Stimulated activated CD8-positive, alpha-beta memory T cell treated with anti-CD3 and anti-CD28 coated beads, Interleukin-4, amount 100 ng/mL, for 24 hours (primary cell): Measurements from ENCODE around the gene GAGE12J.
"Not testable (repeated sequence)": the region's sequence is repeated elsewhere in the genome, so short reads cannot be mapped to it uniquely, and the experiment has no call there.

Source experiments
- DNase-seq: peaks from one replicate; pipeline ENCODE4 v3.0.0-alpha.2; 2020; ENCODE audit warnings: low read depth

The GAGE12J gene, protein sequence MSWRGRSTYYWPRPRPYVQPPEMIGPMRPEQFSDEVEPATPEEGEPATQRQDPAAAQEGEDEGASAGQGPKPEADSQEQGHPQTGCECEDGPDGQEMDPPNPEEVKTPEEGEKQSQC

DNA sequence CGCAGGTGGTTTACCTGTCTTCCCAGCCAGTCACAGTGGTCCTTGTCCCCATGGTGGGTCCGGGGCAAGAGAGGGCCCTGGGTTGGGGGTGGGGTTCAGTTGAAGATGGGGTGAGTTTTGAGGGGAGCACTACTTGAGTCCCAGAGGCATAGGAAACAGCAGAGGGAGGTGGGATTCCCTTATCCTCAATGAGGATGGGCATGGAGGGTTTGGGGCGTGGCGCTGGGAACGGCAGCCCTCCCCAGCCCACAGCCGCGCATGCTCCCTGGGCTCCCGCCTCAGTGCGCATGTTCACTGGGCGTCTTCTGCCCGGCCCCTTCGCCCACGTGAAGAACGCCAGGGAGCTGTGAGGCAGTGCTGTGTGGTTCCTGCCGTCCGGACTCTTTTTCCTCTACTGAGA lies at the start of gene GAGE12J:
Gene GAGE12J, plus strand, starts transcription at position 301 of the 400 bp plus-strand sequence. CDS start 1,157 bp downstream, outside the sequence.
- not testable (repeated sequence) for DNase-seq

DNA sequence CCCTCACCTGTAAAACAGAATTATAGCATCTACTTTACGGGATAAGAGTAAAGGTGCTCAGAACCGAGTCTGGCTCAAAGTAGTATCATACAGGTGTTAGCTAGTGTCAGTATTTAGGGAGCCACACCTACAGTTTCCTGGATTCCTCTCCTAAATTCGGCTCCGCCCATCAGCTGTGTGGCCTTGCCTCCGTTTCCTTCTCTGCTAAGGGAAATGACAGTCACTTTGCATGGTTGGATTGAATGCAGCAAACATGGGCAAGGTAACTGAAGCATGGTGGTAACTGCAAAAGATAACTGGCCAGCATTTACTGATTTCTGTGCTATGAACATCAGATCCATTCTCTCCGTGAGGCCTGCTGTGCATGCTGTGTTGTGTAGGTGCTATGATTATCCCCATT lies 49.4 kb upstream of the GAGE12J start:
- no peak for DNase-seq

DNA sequence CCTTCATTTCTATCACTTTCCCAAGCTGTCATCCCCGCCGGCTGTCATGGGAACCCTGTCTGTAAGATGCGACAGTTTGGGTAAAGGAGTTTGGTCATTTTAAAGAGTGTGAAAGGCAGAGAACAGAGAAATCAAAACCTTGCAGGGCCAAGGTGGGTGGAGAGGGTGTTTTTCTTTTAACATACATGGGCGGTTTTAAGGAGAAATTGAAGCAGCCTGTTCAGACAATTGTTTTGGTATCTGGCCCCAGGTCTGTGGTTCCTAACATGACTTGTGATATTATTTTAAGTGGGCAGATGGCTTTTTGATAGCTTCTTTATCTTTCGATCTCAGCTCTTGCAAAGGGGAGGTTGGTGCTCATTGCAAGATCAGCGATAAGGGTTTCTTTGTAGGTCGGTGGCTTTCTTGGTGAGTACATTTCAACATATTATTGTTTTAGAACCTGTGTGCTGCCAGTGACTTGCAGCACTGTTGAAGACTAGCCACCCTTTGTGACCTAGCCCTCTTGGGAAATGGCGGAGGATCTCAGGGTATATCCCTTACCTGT lies 48.6 kb upstream of the GAGE12J start:
- DNase-seq = no peak

DNA sequence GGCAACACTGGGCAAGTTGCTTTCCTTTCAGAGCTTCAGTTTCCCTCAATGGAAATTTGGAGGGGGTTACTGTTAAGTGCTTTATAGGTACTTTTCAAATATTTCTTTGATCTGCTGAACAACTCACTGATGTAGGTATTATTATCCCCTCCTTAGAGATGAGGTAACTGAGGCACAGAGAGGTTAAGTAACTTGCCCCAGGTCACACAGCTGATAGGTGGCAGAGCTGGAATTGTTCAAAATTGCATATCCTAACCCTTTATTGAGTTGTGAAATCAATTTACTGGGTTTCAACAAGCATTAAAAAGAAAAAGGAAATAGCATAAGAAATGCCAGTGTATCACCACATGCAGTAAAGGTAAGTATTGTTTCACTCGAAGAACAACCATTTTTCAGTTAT lies 45.6 kb upstream of the GAGE12J start:
- DNase-seq = no peak

DNA sequence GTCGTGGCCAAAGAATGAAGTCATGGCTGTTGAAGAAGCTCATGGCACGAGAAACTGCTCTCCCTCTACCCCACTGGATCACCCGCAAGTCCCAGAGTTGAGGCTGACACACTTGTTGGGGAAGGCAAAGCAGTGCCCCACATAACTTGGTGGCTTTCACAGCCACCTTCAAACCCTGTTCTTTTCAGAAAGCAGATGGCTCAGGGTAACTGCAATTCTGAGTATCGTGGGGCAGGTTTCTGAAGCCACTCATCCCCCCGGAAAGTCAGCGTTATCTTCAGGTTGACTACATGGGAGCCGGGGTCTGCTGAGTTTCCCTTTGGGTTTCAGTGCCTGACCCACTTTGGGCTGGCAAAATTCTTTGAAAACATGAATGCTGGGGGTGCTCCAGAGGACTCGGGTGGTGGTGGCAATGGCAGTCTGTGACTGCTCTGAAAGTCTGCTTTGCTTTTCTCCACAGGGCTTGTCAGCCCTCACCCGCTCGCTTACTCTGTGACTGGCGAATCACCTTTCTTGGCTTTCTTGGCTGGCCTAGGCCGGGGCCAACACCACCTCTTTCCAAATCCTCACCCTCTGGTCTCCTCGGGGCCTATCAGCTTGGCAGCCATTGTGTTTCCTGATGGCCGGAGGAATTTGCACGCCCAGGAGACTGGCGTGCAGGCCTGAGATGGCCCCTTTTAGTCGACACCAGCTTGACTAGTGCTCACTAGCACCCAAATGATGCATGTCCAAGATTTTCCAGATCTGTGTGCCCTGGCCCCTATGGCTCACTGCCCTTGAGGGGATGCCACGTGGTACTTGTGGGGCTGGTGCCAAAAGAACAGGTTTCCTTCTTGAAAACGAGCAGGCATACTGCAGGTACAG lies 44.9 kb upstream of the GAGE12J start:
- no peak for DNase-seq

DNA sequence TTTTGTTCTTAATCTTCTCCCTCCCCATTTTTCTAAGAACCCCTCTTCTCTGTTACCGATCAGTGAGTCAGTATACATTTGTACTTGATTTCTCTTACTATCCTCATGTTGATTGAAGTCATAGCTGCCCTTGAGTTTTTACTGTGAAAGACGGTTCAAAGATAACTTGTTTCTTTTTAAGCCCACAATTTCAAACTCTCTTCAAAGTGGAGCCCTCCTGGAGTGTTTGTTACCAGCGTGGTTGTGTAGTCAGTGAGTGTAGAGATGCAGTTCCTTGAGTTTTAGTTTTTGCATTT lies 44.4 kb upstream of the GAGE12J start:
- no peak for DNase-seq

DNA sequence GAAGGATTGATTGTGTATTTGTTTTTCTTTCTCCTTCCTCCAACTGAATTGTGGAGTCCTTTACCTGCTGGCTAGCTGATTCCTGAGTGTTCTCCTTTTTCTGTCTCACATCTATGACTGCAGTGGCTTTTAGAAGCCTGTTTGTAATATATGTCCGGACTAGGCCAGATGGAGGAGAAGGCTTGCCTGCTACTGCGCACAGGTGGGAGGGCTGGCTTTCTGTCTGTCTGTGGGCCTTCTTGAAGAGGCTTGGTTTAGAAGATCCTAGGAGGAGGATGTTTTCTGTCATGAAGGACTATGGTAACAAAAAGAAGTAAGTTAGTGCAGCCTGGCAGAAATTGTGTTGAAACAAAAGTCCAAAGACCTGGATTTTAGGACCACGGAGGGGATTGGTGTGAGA lies 43.8 kb upstream of the GAGE12J start:
- no peak for DNase-seq

DNA sequence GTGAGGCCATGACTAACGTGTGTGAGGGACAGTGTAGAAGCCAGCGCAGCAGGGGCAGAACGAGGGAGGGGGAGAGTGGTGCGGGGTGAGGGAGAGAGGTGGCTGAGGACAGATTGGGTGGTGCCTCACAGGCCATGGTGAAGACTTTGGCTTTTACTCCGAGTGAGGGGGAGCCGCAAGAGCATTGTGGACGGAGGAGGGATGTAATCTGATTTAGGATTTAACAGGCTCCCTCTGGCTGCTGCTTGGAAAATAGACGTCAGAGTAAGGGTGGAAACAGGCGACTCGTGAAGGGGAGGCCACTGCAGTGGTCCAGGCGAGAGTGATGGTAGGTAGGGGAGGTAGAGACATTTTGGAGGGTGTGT lies 39.2 kb upstream of the GAGE12J start:
- DNase-seq = no peak

DNA sequence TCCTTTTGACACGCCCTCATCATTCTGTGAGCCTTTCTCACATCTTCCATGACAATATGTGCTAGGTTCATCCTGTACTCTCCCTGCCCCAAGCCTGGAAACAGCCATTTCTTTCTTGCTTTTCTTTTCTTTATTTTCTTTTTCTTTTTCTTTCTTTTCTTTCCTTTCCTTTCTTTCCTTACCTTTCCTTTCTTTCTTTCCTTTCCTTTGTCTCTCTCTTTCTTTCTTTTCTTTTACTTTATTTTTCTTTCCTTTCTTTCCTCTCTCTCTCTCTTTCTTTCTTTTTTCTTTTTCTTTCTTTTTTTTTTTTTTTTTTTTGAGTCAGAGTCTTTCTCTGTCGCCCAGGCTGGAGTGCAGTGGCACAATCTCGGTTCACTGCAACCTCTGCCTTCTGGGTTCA lies 37.6 kb upstream of the GAGE12J start:
- no peak for DNase-seq

DNA sequence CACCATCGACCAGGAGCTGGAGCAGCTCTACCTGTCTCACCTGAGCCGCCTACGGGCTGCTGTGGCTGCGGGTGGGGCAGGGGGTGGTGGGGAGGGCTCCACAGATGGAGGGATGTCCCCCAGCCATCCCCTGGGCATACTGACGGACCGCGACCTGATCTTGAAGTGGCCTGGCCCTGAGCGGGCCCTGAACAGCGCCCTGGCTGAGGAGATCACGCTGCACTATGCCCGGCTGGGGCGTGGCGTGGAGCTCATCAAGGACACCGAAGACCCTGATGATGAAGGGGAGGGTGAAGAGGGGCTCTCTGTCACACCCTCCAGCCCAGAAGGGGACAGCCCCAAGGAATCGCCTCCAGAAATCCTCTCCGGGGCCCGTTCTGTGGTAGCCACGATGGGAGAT lies 35.7 kb upstream of the GAGE12J start:
- DNase-seq = no peak

DNA sequence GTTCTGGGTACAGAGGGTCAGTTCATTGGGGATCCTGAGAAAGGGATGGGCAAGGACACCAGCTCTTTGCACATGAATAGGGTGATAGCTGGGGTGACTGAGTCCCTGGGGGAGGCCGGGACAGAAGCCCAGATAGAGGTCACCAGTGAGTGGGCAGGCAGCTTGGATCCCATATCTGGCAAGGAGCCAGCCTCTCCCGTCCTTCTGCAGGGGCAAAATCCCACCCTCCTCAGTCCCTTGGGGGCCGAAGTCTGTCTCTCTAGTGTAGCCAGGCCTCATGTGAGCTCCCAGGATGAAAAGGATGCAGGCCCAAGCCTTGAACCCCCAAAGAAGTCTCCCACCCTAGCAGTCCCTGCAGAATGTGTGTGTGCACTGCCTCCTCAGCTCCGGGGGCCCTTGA lies 35.3 kb upstream of the GAGE12J start:
- DNase-seq = no peak

DNA sequence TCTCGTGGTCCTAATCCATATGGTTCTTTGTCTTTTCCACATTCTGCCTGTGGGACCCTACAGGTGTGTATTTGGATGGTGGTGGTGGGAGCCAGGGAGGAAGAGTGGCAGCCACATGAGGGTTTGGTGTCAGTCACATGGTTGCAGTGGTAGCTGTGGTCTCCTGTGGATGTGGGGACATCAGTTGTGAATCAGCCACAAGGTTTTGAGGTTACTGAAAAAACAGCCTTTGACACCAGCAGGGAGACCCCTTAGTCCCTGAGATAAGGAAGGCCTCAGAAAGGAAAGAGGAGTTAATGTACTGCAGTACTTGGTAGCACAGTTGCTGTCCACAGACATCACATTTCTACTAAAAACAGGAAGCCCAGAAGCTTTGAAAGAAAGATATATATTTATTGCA lies 34.2 kb upstream of the GAGE12J start:
- DNase-seq = no peak

DNA sequence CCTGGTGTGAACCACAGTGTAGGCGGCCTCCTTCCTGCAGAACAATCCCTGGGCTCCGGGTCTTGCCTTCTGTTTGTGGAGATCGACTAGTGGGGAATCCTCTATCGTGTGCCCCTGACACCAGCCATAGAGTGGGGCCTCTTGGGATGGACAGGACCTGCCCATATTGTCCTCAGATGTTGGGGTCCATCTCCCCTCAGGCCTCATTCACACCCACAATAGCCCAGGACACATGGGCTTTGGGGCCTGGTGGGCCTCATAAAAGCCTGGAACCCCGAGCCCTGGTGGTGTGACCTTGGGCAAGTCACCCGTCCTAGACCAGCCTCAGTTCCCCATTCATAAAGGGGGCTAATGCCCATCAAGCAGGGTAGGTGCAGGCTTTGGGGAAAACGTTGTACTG lies 31.6 kb upstream of the GAGE12J start:
- no peak for DNase-seq

DNA sequence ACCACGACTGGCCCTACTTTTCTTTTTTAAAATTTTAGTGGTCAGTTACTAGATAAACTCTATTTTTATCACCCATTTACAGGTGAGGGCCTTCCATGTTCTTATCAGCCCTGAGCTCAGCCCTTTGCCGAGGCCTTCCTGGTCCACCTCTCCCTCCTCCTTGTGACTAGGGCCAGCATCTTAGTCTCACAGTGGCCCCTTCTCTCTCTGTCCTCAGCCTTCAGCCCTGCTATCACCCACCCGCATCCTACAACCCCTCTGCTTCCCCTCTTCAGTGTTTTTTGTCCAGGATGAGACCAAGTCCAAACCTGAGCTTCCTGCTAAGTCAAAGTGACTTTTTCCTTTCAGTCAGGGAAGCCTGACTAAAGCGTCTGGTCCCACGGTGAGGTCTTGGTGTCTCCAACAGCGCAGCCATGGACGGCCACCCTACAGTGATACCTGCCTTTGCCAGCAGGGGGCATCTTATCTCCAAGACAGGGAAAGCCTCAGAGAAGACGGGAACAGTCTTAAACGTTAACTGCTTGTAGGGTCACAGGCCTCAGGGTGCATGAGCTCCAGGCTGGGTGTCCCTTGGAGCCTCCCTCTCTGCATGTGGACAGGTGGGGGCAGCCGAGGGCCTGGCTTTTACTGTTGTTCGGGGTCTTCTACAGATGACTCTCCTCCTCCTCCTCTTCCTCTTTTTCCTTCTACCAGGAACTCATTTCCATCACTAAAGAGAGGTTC lies 30.1 kb upstream of the GAGE12J start:
- peak; percentile 62 for DNase-seq

DNA sequence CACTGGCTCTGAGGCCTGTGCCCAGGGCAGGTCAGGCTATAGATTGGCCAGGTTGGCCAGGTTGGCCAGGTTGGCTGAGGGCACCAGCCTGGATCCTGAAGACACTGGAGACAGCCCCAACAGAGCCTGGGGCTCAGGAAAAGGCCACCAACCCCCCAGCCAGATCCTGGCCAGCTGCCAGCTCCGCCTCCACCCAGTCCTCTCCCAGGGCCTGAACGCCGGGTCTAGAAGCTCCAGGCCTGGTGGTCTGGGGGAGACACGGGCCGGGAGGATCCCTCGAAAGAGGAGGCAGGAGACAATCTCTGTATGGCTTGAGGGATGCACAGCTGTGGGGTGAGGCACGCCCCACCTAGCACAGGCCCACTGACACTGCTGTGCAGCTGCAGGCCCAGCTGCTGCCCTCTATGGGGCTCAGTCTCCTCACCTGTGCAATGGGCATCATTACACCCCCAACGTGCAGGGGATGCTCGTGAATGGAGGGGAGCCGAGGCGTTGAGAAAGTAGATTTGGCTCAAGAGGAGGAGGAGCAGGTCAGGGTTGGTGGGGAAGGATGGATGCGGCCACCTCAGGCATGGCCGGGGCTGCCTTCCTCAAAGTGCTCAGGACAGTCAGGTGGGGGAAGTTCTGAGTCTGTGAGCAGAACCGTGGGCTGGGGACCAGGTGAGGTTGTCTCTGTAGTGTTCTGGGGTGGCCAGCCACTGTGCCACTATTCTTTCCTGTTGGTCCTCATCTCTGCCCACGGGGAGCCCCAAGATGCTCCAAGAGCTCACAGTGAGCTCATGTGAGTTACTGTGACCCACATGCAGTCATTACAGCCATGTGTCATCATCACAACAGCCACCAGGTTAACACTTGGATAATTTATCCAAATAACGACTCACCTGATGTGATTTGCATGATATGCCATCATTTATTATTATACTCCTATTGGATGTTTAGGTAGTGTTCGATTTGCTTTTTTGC lies 29.2 kb upstream of the GAGE12J start:
- no peak for DNase-seq

DNA sequence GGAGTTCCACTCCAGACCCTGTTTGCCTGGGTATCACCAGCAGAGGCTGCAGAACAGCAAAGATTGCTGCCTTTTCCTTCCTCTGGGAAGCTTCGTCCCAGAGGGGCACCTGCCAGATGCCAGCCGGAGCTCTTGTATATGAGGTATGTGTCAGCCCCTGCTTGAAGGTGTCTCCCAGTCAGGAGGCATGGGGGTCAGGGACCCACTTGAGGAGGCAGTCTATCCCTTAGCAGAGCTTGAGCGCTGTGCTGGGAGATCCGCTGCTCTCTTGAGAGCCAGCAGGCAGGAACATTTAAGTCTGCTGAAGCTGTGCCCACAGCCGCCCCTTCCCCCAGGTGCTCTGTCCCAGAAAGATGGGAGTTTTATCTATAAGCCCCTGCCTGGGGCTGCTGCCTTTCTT lies 22.5 kb upstream of the GAGE12J start:
- DNase-seq = not testable (repeated sequence)

DNA sequence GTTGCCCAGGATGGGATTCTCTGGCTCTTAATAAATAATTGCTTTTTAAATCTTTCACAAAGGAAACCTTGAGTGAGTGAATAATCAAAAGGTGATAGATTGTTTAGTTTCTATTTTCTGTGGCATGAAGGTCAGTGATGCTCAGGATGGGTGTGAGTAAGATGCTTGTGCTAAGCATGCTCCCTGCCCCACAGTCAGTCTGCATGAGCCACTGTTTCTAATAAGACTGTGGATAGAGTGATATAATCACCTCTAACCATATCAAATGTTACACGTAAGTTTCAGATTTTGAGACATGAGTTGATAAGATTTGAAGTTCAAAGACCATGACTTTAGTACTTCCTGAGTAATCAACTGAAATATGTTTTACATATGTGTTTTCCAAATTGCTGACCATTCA lies 21.1 kb upstream of the GAGE12J start:
- DNase-seq = no peak

DNA sequence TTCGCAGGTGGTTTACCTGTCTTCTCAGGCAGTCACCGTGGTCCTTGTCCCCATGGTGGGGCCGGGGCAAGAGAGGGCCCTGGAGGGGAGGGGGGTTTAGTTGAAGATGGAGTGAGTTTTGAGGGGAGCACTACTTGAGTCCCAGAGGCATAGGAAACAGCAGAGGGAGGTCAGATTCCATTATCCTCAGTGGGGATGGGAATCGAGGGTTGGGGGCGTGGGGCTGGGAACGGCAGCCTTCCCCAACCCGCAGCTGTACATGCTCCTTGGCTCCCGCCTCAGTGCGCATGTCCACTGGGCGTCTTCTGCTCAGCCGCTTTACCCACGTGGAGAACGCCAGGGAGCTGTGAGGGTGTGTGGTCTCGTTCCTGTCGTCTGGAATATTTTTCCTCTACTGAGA lies 18.5 kb upstream of the GAGE12J start, which contains the start of gene GAGE10:
Gene GAGE10, plus strand, starts transcription at position 301 of the 400 bp plus-strand sequence. CDS start 1,214 bp downstream, outside the sequence.
- no peak for DNase-seq

DNA sequence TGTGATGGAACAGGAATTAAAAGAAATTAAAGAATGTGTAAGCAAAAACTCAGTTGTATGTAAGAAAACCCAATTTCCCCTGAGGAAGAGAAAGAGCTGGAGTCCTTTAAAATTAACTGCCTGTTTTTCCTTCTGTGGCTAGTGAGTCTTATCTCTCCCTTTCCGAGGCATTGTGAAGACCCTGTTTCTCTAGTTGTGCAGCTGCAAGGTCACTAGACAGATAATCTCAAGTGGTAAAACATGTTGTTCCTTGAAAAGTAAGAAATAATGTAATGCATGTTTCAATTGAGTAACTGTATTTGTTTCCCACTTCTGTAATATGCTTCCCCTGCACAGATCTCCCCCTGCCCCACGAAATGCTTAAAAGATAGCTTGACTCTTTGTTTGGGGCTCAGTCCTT lies 14.1 kb upstream of the GAGE12J start:
- not testable (repeated sequence) for DNase-seq

DNA sequence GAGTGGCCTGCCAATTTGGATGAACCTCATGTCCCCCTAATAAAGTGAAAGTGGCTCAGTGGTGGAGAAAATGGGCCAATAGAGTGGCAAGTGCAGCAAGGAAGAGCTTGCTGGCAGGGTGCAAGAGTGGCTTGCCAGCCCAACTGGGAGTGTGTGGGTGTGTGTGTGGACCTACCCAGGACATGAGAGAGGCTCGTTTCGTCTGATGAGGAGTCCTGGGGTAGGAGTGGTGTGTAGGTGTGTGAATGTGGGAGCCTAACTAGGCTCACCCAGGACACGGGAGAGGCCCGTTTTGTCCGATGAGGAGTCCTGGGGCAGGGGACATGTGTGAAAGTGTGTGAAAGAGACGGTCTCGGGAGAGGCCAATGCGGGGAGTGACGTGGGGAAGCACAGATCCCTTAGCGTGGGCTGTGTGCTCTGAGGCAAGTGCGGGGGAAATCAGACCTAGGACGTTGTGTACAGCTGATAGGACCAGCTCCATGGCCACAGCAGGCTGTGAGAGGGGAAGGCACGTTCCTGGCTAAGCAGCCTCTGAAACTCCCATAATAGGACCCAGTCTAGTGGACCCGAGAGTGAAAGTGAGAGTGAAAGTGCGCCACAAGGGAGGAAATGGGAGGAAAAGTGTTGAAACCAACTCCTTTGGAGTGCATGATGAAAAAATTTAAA lies 13.1 kb upstream of the GAGE12J start:
- DNase-seq = no peak

DNA sequence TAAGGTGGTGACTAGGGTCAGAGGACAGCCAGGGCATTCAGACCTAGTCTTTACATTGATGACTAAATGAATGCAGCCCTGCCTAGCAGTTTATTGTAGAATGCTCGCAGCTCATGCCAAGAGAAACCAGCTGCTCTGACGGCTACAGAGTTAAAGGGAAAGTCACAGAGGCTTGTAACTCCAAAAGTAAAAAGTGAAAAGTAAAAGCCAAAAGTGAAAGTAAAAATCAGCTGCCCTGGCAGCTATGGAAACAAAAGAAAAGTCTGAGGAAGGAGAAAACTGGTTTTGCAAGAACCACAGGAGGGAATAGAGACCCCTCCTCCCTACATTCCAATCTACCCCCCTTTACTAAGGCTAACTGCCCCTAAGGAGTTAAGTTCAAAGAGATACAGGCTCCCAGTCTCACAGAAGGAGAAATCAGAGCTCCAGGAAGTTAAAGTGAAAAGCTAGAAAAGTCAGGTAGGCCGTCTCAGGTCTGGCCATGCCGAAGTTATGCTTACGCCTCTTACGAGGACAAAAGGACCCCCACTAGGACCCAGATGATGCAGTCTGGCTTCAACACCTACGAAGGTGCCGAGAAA lies 12.3 kb upstream of the GAGE12J start:
- DNase-seq = no peak
